Fibroblast of pulmonary artery (primary cell): Measurements from ENCODE around the gene TMEM87A.

Experiments
- DNase-seq: peaks from one replicate; pipeline ENCODE4 v3.0.0-alpha.2; 2010; ENCODE audit warnings: low read depth
- H3K4me3 ChIP-seq: replicated peaks from 2 replicates; pipeline ENCODE4 v1.5.1; 2011; ENCODE audit warnings: low read depth, mild to moderate bottlenecking, control low read depth, low read length, moderate library complexity
- TF ChIP-seq, protein P1 (sequence below): IDR thresholded peaks from 2 replicates; pipeline ENCODE4 v1.5.1; 2011; ENCODE audit warnings: mild to moderate bottlenecking, control low read depth, low read length, inconsistent platforms; ENCODE audit errors: missing control alignments

The TMEM87A gene

DNA sequence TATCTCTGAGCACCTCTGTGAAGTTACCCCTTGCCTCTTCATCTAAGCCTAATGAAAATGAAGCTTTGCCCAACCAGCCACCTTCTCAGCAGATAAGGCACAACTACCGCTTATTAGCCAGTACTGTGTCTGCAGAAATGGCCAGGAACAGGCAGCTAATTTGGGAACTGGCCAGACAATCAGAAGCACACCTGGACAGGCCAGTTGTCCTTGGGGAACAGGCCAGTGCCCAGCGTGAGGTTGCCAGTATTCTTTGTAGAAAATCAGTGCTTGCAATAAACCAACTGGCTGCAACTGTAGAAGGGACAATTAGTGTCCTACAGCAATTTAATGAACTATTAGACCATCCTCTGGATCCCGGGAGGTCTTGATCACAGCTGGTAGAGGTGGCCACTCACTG, 10.4 kb upstream of the TMEM87A start:
- TF ChIP-seq, protein P1, sequence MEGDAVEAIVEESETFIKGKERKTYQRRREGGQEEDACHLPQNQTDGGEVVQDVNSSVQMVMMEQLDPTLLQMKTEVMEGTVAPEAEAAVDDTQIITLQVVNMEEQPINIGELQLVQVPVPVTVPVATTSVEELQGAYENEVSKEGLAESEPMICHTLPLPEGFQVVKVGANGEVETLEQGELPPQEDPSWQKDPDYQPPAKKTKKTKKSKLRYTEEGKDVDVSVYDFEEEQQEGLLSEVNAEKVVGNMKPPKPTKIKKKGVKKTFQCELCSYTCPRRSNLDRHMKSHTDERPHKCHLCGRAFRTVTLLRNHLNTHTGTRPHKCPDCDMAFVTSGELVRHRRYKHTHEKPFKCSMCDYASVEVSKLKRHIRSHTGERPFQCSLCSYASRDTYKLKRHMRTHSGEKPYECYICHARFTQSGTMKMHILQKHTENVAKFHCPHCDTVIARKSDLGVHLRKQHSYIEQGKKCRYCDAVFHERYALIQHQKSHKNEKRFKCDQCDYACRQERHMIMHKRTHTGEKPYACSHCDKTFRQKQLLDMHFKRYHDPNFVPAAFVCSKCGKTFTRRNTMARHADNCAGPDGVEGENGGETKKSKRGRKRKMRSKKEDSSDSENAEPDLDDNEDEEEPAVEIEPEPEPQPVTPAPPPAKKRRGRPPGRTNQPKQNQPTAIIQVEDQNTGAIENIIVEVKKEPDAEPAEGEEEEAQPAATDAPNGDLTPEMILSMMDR, result no peak
- no peak overlapping the region for H3K4me3 ChIP-seq
- DNase-seq, result no peak

DNA sequence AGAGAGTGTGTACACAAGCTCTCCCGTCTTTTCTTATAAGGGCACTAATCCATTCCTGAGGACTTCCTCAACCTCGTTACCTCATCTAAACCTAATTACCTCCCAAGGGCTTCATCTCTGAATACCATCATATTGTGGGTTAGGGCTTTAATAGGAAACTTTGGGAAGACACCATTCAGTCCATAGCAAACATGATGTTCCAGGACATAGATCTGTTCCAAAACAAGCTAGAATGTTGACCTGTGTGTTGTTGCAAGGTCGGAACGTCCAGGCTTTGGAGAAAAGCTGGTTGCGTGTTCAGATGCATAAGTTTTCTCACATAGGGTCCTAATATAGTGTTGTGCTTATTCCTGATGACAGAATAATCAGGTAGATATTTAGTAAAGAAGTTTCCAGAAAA, 9.7 kb upstream of the TMEM87A start:
- no peak for DNase-seq
- H3K4me3 ChIP-seq, result no peak overlapping the region
- TF ChIP-seq, protein P1, result no peak

DNA sequence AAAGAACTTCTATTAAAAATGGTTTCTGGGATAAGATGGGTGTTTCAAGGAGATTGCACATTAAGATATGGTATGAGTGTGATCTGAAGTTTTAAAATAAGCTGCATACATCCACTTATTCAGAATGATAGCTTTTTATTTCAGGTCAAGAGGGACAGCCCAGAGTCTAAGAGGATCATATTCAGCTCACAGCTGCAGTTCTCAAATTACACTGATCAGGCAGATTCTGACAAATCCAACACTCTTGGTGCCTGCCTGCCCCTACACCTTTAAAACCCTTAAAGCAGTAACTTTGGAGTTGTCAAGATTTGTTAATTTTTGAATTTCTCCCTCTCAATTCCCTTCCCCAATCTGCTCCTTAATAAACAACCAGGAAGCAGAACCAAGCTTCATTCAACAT, 9.1 kb upstream of the TMEM87A start:
- TF ChIP-seq, protein P1, result no peak
- DNase-seq, result no peak
- no peak overlapping the region for H3K4me3 ChIP-seq

DNA sequence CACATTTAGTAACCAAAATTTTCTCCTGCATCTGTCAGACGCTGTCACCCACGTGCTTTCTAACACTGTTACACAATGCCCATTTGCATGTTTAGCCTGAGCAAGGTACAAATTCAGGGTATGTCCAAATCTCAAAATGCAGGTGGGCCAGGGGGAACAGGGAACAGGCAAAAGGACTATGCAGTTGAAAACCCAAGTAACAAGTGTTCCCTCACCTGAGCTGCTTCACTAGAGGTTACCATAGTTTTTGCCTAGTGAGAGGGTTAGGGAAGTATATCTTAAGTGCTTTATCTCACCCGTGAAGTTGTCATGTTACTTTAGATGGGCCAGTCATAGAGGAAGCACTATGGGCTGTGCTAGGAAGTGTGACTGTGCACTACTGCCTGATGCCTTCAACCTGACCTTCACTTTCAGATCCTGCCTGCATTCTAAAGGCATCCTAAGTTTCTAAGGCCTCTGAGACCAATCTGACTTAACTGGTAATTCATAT, 6.0 kb upstream of the TMEM87A start:
- no peak for DNase-seq
- TF ChIP-seq, protein P1, result no peak
- no peak overlapping the region for H3K4me3 ChIP-seq

DNA sequence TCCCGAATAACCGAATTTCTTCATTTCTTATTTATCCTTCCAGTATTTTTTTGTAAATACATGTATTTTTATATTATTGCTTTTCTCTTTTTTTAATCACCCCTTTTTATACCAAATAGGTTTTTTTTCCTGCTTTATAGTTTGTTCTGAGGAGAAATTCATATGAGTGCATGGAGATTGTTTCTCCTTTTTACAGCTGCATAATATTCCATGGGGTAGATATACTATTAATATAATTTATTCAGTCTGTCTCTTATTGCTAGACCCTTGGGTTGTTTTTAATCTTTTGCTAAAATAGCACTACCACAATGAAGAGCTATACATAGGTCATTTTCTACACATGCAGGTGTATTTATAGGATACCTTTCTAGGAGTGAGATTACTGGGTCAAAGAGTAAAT, 3.5 kb upstream of the TMEM87A start:
- H3K4me3 ChIP-seq, result no peak overlapping the region
- DNase-seq, result no peak
- TF ChIP-seq, protein P1, result no peak

DNA sequence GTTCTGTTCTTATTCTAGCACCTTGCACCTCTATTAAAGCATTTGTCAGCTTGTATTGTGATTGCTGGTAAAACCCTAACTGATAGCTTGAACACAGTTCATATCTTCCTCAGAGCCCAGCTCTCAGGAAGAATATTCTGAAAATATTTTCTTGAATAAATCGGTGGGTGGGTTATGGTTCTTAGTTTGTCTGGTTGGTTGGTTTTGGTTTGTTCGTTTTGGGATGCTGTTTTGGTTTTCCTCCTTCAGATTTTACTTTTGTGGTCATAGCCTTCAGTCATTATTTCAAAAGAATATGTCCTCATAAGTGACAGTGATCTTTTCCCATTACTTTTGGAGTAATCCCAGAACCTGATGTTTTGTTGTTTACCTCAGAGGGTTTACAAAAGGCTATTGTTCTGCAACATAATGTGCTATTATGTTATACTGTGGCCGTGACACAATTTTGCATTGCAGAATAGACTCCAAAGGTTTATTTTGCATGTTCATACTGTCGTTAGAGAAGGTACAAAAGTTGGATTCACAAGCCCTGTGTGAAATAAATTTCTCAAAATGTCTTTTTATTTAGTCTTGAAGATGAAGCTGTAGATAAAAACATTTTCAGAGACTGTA, 2.7 kb upstream of the TMEM87A start:
- TF ChIP-seq, protein P1, result no peak
- no peak for DNase-seq
- H3K4me3 ChIP-seq, result peak overlapping the region; percentile 1

DNA sequence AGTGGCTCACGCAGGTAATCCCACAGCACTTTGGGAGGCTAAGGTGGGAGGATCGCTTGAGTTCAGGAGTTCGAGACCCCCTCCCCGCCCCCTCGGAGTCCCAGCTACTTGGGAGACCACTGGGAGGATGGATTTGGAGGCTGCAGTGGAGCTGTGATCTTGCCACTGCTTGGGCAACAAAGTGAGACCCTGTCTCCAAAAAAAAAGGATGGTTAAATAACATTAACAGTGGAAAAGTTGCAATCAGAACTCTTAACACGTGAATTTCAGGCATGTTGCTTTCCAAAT, 1.4 kb upstream of the TMEM87A start:
- no peak for DNase-seq
- H3K4me3 ChIP-seq, result peak overlapping the region; percentile 96
- TF ChIP-seq, protein P1, result no peak
